ENCODE results near the gene GRAMD1B. TPM values are rescaled to one million over a fixed set of nuclear protein-coding genes. Genes with fewer than 3 reads are reported as not detected.

GRAMD1B gene
- total and polyA plus RNA-seq, 2 donors (not counting 1 experiment from before 2014, with no cell fraction given): 0.58 to 11.6 TPM

- intact Hi-C loops (cut with micrococcal nuclease): no loop called here
- CTCF ChIA-PET: no interaction called here
Measured at GRCh38 chr11:123622576-123622975, 192.5 kb downstream of the GRAMD1B start.

GRCh38 chr11:123624974-123625373, 194.9 kb downstream of the GRAMD1B start:
- TF ChIP-seq EZH2 (IDR thresholded peaks at IDR 0.05; ENCODE audit: borderline replicate concordance, insufficient read depth, low read depth, low read length, poor library complexity, severe bottlenecking) (no peak), CTCF (IDR thresholded peaks at IDR 0.05) (no peak)
- Mint-ChIP-seq H3K4me1 (no peaks in the 10 kb centered on the region), H3K4me3 (no peak overlapping the region), H3K27me3 (no peaks in the 10 kb centered on the region), H3K27ac (no peak overlapping the region), H3K9me3 (ENCODE audit: insufficient read depth) (no peaks in the 10 kb centered on the region)
- intact Hi-C loops (cut with micrococcal nuclease): no loop called here
- Histone ChIP-seq H3K9ac (ENCODE audit: low read length) (no peak overlapping the region), H3K4me2 (replicated peaks; ENCODE audit: low read depth, low read length, poor library complexity, severe bottlenecking) (no peak overlapping the region), H3K79me2 (ENCODE audit: control insufficient read depth, insufficient read depth, low read length) (no peaks in the 10 kb centered on the region), H3K27ac (ENCODE audit: low read length in 2 of 2) (no peak overlapping the region), H3K4me1 (ENCODE audit: control insufficient read depth in 2 of 2, insufficient read depth in 2 of 2, low read length in 2 of 2) (no peaks in the 10 kb centered on the region), H3K4me3 (ENCODE audit: control extremely low read depth in 1 of 5, extremely low read depth in 1 of 5, insufficient read depth in 1 of 5, low read depth in 2 of 5, low read length in 4 of 5) (no peak overlapping the region), H4K20me1 (ENCODE audit: control insufficient read depth, insufficient read depth, low read length, poor library complexity, severe bottlenecking) (no peaks in the 10 kb centered on the region), H2AFZ (ENCODE audit: insufficient read depth, low read depth, low read length, poor library complexity, severe bottlenecking) (no peak overlapping the region), H3K9me3 (ENCODE audit: control extremely low read depth in 1 of 3, control insufficient read depth in 2 of 3, insufficient read depth in 1 of 3, low read length in 2 of 3) (no peaks in the 10 kb centered on the region), H3K27me3 (replicated peaks in 1 of 4; ENCODE audit: control extremely low read depth in 1 of 4, control insufficient read depth in 3 of 4, insufficient read depth in 4 of 4, low read length in 3 of 4) (no peaks in the 10 kb centered on the region), H3K36me3 (replicated peaks in 1 of 2; ENCODE audit: control extremely low read depth in 1 of 2, control insufficient read depth in 1 of 2, extremely low read depth in 1 of 2, insufficient read depth in 2 of 2, low read length in 1 of 2) (no peaks in the 10 kb centered on the region)
- POLR2A ChIA-PET: no interaction called here
- DNase-seq (no peak), ATAC-seq (ENCODE audit: low read depth) (no peak)
- WGBS (ENCODE audit: insufficient coverage): 100% methylated on average over 1 of the region's 2 CpGs
- CTCF ChIA-PET: no interaction called here

More at GRCh38 chr11:123622576-123622975, 192.5 kb downstream of the GRAMD1B start:
- Mint-ChIP-seq H3K9me3 (ENCODE audit: insufficient read depth) (no peaks in the 10 kb centered on the region), H3K4me3 (no peak overlapping the region), H3K27me3 (no peaks in the 10 kb centered on the region), H3K4me1 (no peaks in the 10 kb centered on the region), H3K27ac (no peak overlapping the region)
- no peaks in the 10 kb centered on the region for H3K36me3 ChIP-seq (replicated peaks in 1 of 2; ENCODE audit: control extremely low read depth in 1 of 2, control insufficient read depth in 1 of 2, extremely low read depth in 1 of 2, insufficient read depth in 2 of 2, low read length in 1 of 2)
- H3K4me2 ChIP-seq (replicated peaks; ENCODE audit: low read depth, low read length, poor library complexity, severe bottlenecking): no peak overlapping the region
- WGBS (ENCODE audit: insufficient coverage): 88% methylated on average over 3 of the region's 9 CpGs
- no peak overlapping the region for H2AFZ ChIP-seq (ENCODE audit: insufficient read depth, low read depth, low read length, poor library complexity, severe bottlenecking)
- no peaks in the 10 kb centered on the region for H3K4me1 ChIP-seq (ENCODE audit: control insufficient read depth in 2 of 2, insufficient read depth in 2 of 2, low read length in 2 of 2)
- ATAC-seq (ENCODE audit: low read depth) (no peak), DNase-seq (no peak)
- TF ChIP-seq EZH2 (IDR thresholded peaks at IDR 0.05; ENCODE audit: borderline replicate concordance, insufficient read depth, low read depth, low read length, poor library complexity, severe bottlenecking): no peak
- no peak for TF ChIP-seq CTCF (IDR thresholded peaks at IDR 0.05)
- H3K27me3 ChIP-seq (replicated peaks in 1 of 4; ENCODE audit: control extremely low read depth in 1 of 4, control insufficient read depth in 3 of 4, insufficient read depth in 4 of 4, low read length in 3 of 4): no peaks in the 10 kb centered on the region
- H3K9ac ChIP-seq (ENCODE audit: low read length): no peak overlapping the region
- no peaks in the 10 kb centered on the region for H3K79me2 ChIP-seq (ENCODE audit: control insufficient read depth, insufficient read depth, low read length)
- H3K4me3 ChIP-seq (ENCODE audit: control extremely low read depth in 1 of 5, extremely low read depth in 1 of 5, insufficient read depth in 1 of 5, low read depth in 2 of 5, low read length in 4 of 5): no peak overlapping the region
- no peaks in the 10 kb centered on the region for H3K9me3 ChIP-seq (ENCODE audit: control extremely low read depth in 1 of 3, control insufficient read depth in 2 of 3, insufficient read depth in 1 of 3, low read length in 2 of 3)
- no peaks in the 10 kb centered on the region for H4K20me1 ChIP-seq (ENCODE audit: control insufficient read depth, insufficient read depth, low read length, poor library complexity, severe bottlenecking)
- H3K27ac ChIP-seq (ENCODE audit: low read length in 2 of 2): no peak overlapping the region
- POLR2A ChIA-PET: no interaction called here
